GM12892 (cell line): ENCODE results near the gene PROC.
A peak's percentile ranks its signal among the peaks of the same experiment; 100 is the strongest.
"Not testable (repeated sequence)": the region's sequence is repeated elsewhere in the genome, so short reads cannot be mapped to it uniquely, and the experiment has no call there.

Source experiments
- DNase-seq: peaks from one replicate; pipeline ENCODE4 v3.0.0; 2011; ENCODE audit not compliant: insufficient read length
- FAIRE-seq: peaks from 2 replicates; lab custom pipeline; 2011; peaks lifted over from hg19 to GRCh38; lab: Jason Lieb, UNC
- POLR2A ChIP-seq: IDR thresholded peaks from 2 replicates; pipeline ENCODE4 v1.6.1; 2011; ENCODE audit warnings: low read depth, low read length, control low read depth
- POLR2AphosphoS5 ChIP-seq: IDR thresholded peaks from 2 replicates; pipeline ENCODE4 v1.6.1; 2011; ENCODE audit warnings: low read depth, low read length, control low read depth
- TAF1 ChIP-seq: IDR thresholded peaks from 2 replicates; pipeline ENCODE4 v1.6.1; 2011; ENCODE audit warnings: low read depth, mild to moderate bottlenecking, control low read depth, low read length, borderline replicate concordance

Gene PROC

GRCh38 chr2:127400533-127400896 lies 17.7 kb upstream of the PROC start:
- no peak for DNase-seq
- TF ChIP-seq POLR2A (no peak), POLR2AphosphoS5 (no peak), TAF1 (no peak)
- FAIRE-seq = no peak

- no peak for FAIRE-seq
- DNase-seq = no peak
- TF ChIP-seq POLR2A = no peak
- no peak for TF ChIP-seq TAF1
- no peak for TF ChIP-seq POLR2AphosphoS5
Observed at GRCh38 chr2:127400897-127401756, 17.1 kb upstream of the PROC start.

- DNase-seq (no peak), FAIRE-seq (peak; percentile 5)
- TF ChIP-seq TAF1 (no peak), POLR2AphosphoS5 (no peak), POLR2A (no peak)
Observed at GRCh38 chr2:127401757-127402695, 16.2 kb upstream of the PROC start.

GRCh38 chr2:127403460-127403859 lies 14.8 kb upstream of the PROC start:
- no peak for DNase-seq
- no peak for FAIRE-seq
- TF ChIP-seq TAF1 (no peak), POLR2A (no peak), POLR2AphosphoS5 (no peak)

GRCh38 chr2:127404466-127405254 lies 13.6 kb upstream of the PROC start:
- TF ChIP-seq TAF1 (no peak), POLR2A (no peak), POLR2AphosphoS5 (no peak)
- no peak for FAIRE-seq

GRCh38 chr2:127405255-127405610 lies 13.0 kb upstream of the PROC start:
- no peak for DNase-seq
- FAIRE-seq = no peak
- no peak for TF ChIP-seq POLR2AphosphoS5
- TF ChIP-seq POLR2A = no peak
- TF ChIP-seq TAF1 = no peak

More at GRCh38 chr2:127404466-127405254, 13.6 kb upstream of the PROC start:
- DNase-seq = no peak

GRCh38 chr2:127406454-127406853 lies 11.8 kb upstream of the PROC start:
- DNase-seq (no peak), FAIRE-seq (no peak)
- TF ChIP-seq POLR2A = no peak
- no peak for TF ChIP-seq TAF1
- TF ChIP-seq POLR2AphosphoS5 = no peak

GRCh38 chr2:127407091-127407490 lies 11.1 kb upstream of the PROC start:
- DNase-seq (no peak), FAIRE-seq (no peak)
- TF ChIP-seq POLR2AphosphoS5 = no peak
- TF ChIP-seq TAF1 = no peak
- TF ChIP-seq POLR2A = no peak

GRCh38 chr2:127407661-127408003 lies 10.6 kb upstream of the PROC start:
- TF ChIP-seq TAF1 (no peak), POLR2AphosphoS5 (no peak), POLR2A (no peak)
- FAIRE-seq = no peak
- no peak for DNase-seq

GRCh38 chr2:127408004-127408806 lies 10.0 kb upstream of the PROC start:
- DNase-seq = peak; percentile 77
- no peak for TF ChIP-seq POLR2AphosphoS5
- TF ChIP-seq TAF1 = no peak
- no peak for TF ChIP-seq POLR2A
- peak; percentile 90 for FAIRE-seq

- no peak for TF ChIP-seq POLR2AphosphoS5
- TF ChIP-seq TAF1 = no peak
- no peak for TF ChIP-seq POLR2A
- FAIRE-seq (no peak), DNase-seq (no peak)
Observed at GRCh38 chr2:127408807-127409099, 9.5 kb upstream of the PROC start.

GRCh38 chr2:127409716-127410115 lies 8.5 kb upstream of the PROC start:
- not testable (repeated sequence) for DNase-seq, FAIRE-seq
